Inflammatory macrophage treated with lipopolysaccharide for 4 hours (primary cell): Measurements from ENCODE around the gene CUL2.
"Not testable (repeated sequence)": the region's sequence is repeated elsewhere in the genome, so short reads cannot be mapped to it uniquely, and the experiment has no call there.

Source experiments
- DNase-seq: peaks from one replicate; pipeline ENCODE4 v3.0.0-alpha.2; 2020

Gene CUL2

DNA sequence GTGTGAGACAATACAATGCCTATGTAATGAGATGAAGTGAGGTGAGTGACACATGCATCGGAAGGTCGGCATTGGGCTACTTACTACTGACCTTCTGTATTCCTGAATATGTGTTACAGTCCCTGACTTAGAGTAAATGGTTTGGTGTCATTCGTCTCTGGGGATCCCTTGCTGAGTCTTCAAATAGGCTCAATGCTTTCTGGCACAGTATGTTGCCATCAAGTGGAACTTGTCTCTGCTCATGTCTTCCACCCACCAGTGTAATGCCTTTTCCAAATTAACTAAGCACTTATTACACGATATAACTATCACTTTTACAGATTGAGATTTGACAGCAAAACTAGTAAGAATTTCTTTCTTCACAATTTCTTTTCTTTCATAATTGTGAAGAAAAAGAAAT is 10.9 kb downstream of the CUL2 start:
- DNase-seq, result no peak

DNA sequence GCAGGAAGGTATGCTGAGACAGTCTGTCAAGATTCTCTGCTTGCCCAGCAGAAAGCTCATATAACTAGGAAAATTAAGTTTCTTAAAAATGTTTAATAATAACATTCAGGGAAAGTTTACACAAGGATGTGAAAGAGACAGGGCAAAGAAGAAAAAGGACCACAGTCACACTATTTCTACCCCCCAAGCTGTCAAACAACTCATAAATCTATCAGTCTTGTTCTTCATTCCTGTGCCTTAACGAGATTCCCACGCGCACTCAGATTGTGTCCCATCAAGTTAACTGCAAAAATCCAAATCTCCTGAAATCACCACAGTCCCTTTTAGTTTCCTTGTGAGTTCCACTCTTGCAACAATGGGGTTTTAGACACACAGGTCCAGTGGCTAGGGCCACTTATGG is 14.9 kb downstream of the CUL2 start:
- DNase-seq, result no peak

DNA sequence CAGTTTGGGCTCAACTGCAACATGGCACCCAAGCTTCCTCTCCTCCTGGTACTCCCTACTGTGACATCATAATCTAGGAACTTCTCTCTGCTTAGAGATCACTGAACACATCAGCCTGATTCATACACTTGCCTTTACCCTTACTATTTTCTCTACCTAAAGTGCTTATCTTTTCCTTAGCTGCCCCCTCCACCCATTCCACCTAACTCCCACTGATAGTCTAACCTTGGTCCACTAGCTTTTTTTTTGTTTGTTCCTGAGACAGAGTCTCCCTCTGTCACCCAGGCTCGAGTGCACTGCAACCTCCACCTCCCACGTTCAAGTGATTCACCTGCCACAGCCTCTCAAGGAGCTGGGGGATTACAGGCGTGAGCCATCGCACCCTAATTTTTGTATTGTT is 15.9 kb downstream of the CUL2 start:
- DNase-seq, result no peak

DNA sequence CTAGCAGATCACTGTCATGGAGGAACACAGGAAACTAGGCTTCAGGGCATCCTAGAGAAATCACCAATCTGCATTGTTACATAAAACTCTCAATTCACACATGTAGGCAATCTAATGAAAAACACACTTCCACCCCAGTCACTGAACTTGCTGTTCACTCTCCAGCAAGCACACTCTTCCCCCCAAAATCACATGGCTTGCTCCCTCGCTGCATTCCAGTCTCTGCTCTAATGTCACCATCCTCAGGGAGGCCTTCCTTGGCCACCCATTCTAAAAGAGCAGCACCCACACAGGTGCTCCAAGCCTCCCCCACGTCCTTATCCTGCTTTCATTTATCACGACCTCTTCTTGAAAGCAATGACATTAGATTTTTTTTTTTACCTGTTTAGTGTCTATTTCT is 19.6 kb downstream of the CUL2 start:
- DNase-seq, result no peak

DNA sequence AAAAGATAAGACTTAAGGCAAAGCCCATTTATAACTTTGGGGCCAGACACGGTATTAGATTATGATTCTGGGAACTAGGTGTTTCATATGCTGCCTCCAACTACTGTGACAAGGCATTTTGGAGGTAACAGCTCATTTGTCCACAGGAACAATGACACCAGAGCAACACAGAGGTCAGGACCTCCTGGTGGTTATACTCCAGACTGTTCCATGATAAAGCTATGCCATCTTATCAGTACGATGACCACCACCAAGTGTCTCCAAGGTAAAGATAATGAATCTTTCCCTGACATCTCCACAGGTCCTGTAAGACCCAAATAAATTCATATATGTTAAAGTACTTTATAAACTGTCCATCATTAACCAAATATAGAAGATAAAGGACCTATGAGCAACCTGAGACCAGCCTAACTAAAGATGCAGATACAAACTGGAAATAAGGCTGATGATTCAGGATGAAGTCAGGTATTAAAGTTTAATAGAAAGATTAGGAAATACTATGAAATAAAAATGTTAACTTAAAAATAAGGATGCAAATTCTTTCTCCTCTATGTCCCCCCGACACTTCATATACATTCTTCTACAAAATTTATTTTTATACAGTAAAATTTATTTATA is 26.2 kb downstream of the CUL2 start:
- no peak for DNase-seq

DNA sequence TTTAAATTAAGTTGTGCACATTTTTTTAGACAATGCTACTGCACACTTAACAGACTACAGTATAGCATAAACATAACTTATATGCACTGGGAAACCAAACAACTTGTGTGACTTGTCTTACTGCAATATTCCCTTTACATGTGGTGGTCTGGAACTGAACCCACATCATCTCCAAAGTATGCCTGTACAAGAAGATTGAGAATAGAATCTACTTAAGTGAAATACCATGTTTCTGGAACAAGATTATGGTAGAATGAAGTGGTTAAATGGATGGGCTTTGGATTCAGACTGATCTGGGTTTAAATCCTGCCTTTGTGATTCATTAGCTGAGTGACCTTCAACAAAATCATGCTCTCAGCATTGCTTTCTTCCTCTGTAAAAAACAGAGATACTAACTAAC is 30.7 kb downstream of the CUL2 start:
- no peak for DNase-seq

DNA sequence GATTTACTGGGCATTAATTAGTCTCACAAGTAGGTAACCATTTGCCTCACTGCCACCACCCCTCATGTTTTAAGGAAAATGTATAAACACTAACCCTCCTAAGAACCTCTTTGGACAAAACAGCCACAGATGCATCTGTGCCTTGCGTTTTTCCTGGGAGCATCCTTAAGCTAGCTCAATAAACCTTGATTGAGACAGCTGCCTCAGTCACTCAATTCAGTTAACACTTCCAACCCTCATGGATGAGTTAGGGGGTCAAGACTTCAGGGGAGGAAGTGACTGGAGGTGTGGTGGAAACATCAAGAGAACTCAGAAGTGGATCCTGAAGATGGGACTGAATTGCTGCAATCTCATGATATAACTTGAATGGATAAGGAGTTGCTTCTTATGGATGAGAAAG is 31.5 kb downstream of the CUL2 start:
- DNase-seq, result no peak

DNA sequence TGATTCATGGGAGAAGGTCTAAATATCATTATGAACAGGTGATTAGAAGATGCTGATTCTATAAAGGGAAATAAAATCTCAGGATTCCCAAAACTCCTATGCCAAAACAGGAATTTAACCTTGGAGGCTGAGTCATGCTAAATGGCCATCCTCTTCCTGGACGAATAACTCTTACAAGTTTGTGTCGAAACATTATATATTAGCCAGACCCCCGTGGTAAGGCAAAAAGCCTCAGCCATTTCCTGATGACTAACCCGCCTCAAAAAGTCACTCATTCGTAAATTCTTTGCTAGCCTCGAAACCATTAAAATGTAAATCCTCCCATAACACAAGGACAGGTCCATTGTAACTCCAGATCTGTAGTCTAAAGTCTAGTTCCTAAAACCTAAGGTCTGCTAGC is 32.0 kb downstream of the CUL2 start:
- DNase-seq, result peak; percentile 23

DNA sequence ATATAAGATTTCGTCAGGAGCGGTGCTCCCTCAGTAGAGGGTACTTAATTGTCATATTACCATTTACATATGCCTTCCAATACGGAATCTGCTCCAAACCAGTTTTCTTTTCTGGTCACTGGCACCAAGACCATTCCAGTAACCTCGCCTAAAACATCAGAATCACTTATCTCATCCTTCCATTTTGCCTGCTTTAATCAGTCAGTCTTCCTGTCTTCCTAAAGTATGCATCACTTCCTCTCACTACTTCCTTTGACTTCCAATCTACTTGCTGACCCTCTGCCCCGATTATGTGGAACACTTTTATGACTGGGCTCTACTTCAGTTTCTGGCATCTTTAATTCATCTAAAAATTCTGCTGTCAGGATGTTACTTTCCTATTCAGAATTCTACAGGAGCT is 33.5 kb downstream of the CUL2 start:
- DNase-seq, result no peak

DNA sequence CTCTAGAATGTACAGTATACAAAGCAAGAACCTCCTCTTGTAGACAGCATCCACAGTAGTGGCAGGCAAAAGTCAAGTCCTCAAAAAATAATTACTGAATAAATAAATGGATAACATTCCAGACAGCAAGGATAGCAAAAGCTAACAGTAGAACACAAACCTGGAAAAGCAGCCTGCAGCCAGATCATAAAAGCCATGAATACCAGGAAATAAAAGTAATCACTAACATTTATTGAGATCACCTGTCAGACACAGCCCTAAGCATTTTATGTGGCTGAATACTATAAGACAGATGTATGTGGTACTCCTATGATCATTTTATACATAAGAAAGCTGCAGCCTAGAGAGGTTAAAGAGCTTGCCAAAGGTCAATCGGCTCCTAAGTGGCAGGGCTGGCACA is 34.0 kb downstream of the CUL2 start:
- no peak for DNase-seq

DNA sequence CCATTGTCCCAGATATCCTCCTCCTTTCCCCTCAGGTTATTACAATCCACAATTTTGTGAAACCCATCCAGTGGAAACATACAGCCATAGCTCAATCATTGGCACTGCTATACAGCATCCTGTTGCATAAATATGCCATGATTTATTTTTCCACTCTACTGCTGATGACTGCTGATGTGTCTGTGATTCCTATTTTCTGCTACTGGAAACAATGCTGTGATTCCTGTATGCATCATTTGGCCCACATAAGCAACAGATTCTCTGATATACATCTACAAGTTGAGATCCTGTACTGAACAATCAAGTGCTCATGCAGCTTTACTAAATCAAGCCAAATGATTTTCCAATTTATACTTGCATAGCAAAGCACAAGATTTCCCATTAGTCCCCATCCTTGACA is 39.6 kb downstream of the CUL2 start:
- DNase-seq, result no peak

DNA sequence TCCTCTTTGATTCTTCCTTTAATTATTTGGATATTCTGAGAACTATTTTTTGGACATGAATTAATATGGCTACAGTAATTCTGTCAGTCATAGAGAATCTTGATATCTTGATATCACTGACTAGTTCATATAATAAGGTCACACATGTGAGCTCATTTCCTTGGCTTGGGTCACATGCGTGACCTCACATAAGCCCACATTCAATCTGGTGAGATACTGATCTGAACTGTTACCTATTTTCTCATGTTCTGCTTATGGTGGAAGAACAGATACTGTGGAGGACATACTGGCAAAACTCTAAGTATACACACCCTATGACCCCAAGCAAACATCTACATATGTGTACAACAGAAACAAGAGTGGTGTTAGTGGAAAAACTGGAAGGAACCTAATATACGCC is 44.1 kb downstream of the CUL2 start:
- DNase-seq, result no peak

DNA sequence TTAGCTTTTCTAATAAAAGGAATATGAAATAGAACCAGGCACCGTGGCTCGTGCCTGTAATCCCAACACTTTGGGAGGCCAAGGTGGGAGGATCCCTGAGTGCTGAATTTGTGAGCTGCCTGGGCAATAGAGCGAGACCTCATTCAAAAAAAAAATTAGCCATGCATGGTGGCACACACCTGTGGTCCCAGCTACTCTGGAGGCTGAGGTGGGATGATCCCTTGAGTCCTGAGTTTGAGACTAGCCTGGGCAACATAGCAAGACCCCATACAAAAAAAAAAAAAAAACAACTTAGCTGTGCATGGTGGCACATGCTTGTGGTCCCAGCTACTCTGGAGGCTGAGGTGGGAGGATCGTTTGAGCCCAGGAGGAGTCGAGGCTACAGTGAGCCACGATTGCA is 44.9 kb downstream of the CUL2 start:
- DNase-seq, result not testable (repeated sequence)

DNA sequence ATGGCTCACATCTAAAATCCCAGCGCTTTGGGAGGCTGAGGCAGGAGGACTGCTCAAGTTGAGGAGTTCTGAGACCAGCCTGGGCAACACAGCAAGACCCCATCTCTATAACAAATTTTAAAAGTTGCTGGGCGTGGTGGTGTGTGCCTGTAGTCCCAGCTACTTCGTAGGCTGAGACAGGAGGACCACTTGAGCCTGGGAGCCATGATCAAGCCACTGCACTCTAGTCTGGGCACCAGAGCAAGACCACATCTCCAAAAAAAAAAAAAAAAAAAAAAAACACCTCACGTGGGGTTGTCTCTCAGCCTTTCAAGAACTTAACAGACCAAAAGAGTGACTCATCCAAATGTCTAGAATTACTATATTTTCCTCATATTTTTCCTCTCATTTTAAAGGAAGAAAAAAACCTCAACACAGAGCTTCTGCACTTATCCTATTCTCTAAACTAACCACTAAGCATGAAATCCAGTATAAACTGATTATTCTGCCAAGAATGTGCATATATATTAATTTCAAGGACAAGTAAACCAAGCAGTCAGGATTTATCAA is 46.3 kb downstream of the CUL2 start:
- DNase-seq, result no peak

DNA sequence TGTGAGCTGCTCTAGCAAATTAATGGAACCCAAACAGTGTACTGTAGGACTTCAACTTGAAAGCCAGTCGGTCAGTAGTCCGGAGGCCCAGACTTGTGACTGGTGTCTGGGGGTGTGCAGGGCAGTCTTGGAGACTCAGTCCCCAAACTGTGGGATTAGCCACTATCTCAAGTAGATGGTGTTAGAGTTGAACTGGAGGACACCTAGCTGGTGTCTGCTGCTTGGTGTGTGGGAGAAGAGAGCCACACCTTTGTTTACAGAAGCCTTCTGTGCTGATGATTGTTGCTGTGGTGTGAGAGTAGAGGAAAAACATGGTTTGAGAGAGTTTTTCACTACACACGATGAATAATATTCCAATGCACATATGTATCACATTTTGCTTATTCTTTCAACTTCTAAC is 47.4 kb downstream of the CUL2 start:
- no peak for DNase-seq

DNA sequence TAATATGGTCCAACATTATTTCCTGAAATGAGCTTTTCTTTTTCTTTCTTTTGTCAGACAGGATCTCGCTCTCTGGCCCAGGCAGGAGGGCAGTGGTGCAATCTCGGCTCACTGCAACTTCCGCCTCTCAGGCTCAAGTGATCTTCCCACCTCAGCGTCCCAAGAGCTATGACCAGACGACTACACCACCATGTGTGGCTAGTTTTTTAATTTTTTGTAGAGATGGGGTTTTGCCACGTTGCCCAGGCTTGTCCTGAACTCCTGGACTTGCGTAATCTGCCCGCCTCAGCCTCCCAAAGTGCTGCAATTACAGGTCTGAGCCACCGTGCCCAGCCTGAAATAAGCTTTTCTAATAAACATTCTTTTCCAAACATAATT is 48.6 kb downstream of the CUL2 start:
- peak; percentile 6 for DNase-seq

DNA sequence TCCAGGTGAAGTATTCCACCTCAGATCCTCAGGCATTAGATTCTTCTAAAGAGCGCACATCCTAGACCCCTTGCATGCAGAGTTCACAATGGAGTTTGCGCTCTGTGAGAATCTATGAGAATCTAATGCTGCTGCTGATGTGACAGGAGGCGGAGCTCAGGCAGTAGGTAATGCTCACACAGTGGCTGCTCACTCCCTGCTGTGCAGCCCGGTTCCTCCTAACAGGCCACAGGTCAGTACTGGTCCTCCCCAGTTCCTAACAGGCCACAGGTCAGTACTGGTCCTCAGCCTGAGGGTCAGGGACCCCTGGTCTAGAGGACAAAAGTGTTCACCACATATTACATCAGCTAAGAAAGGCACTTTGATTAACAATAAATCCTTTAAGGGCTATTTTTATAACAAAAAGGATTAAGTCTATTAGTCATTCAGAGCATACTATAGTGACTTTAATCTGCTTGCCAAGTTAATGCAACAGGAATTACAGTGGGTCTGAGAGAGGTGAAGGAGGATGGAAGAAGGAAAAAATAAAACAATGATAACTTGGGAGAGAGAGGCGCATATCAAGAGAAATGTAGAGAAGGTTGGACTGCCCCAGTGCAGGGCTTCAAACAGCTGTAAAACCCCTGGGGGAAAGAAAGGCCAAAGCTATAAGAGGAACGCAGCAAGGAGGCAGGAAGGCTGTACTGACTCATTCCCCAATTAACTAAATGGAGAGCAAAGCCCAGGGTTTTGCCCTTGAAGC is 49.2 kb downstream of the CUL2 start:
- DNase-seq, result no peak

DNA sequence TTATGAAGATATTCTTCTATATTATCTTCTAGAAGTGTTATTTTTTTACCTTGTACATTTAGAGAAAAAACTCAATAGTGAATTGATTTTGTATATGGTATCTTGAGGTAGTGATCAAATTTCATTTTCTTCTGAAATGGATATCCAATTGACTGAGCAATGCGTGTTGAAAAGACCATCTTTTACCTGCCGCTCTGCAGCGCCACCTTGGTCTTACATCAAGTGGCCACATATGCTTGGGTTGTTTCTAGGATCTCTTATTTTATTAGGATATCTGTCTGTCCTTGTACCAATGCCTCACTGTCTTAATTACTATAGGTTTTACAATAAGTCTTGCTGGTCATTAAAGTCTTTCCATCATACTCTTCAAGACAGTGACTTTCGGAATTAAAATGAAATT is 53.0 kb downstream of the CUL2 start:
- no peak for DNase-seq

DNA sequence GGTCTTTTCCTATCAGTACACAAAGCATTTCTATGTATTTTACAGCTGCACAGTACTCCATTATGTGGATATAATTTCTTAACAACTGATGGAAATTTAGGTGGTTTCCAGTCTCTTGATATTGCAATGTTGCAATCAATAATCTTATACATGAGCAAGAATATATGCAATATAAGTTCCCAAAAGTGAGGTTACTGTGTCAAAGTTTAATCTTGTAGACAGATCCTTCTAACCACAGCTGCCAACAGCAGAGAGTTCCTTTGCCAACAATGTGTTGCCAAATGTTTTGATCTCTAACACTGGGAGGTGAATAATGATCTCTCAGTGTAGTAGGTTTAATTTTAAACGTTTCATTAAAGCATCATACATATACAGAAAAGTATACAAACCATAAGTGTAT is 54.5 kb downstream of the CUL2 start:
- DNase-seq, result peak; percentile 64

DNA sequence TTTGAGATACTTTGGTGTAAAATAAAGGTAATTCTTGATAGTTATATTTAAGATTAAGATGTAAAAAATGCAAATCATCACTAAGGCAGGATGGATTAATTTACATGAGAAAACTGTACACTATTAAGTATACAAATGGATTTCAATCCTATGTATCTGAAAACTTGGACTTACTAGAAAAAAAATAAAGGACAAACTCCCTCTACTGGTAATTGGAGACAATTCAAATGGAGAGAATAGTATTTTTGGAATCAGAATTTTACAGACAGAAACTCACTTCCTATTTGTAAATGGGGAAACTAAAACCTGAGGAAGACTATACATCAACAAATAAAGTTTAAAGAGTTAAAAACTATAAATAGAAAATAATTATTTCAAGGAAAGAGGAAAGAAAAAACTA is 62.6 kb downstream of the CUL2 start:
- DNase-seq, result peak; percentile 8

DNA sequence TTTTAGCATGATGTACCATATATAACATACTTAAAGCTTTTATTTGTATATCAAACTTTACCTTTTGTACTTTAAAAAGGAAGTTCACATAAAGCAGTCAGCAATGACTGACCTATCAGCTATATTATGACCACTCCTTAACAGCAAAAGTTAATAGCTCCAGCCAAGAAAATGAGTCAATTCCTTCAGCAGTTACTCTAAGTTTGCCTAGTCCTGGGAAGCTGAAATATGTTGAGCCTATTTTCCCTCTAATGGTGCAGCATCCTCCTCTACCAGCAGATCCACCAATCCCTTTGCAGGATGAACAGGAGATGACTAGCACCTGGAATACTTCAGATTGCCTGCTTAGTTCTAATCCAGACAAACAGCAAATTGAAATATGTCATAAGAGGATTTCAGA is 64.2 kb downstream of the CUL2 start:
- no peak for DNase-seq

DNA sequence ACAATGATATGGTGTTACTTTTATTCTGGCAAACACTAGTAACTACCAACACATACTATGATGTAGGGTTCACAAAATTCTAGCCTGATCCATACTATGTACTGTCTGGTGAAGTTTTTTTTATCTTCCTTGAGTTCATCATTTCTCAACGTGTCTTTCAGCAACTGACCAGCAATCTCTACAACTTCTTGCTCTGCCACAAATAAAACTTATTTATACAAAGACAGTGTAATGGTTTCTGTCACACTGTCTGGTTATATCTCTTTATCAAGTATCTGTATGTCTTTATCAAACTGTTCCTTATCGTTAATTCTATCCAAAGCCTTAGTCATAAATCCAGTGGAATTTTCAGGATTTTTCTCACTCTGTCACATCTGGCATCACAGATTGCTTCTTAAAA is 69.7 kb downstream of the CUL2 start:
- no peak for DNase-seq

DNA sequence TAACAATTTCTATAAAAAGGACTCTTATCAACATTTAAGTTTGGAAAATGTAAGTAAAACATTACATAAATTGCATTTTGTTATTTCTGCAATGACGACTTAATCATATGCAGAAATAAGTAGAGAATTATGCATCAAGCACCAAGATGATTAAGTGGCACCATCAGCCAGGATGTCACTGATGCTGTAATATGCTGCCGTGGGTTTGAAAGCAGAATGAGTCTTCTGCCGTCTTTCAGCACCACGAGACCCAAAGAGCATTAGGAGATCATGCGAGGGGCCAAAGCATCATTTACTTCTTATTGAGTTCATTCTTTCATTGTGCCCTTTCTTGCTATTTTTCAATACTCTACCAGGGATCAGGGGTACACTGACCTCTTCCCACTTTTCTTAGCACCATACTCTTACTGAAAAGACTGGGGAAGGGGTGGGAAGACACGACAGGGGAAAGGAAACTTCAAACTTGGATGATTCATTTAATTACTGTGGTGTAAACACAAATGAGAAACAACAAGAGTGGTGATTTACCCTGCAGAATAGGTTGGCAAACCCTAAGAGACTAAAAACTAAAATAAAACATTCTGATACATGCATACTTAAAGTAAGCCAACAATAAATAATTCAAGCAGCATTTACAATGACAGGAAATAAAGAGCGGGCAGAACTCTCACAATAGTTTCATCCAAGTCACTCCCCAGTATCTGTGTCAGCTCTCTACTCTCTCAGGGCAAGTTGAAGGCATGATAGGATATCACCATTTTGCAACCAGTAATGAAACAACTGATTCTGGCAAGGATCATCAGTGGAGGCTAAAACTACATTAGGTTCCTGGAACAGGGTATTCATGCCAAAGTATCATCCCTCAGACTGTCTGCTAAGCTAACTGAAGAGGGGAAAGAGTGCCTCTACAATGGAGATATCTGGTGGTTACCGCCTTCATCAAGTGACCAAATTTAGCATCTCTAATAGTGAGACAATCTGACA is 70.8 kb downstream of the CUL2 start:
- no peak for DNase-seq

DNA sequence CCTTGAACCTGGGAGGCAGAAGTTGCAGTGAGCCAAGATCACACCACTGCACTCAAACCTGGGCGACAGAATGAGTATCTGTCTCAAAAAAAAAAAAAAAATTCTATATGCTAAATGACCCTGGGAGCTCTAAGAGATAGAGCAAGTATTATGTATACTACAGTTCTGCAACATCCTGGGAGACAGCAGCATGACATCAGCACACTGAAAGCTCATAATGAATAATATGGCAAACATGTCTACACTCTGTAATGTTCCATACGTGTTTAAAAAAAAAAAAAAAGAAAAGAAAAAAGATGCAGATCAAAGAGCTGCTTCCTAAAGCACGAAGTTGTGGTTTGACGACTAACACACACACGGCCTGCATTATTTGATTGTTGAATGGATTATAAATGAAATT is 72.5 kb downstream of the CUL2 start:
- no peak for DNase-seq
